Measurements from ENCODE around the gene TLR5.

Gene TLR5

DNA sequence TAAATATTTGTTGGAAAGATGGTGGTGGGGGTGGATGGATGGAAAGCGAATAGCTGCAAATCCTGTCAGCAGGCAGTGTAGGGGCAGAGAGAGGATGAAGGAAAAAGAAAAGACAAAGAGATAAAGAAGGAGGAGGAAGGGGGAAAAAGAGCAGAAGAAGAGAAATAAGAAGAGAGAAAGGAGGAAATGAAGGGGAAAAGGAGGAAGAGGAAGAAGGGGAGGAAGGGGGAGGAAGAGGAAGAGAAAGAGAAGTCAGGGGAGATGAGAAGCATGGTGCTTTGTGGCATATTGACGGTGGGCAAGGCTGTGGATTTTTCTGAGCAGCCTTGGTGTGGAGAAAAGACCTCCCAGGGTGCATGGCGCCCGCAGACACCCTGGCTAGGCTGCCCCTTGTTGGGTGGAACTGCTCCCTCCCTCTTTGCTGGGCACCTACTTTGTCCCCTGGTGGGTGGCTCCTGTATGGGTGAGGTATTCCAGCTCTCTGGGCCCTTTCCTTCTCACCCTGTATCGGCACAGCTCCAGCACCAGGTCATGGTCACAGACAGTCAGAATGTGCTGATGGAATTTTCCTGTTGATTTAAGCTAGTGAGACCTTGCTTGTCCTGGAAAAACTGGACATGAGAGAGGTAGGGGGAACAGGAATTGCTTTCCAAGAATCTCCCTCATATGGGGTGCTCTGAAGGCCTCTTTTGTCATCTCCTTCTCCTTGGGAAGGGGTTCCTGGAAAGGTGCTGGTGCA lies 45.7 kb upstream of the TLR5 start:
- no peaks in the 10 kb centered on the region for H3K79me2 ChIP-seq (ENCODE audit: insufficient read depth, low read length)
- no peak overlapping the region for H3K4me2 ChIP-seq (ENCODE audit: low read length)
- no peak overlapping the region for H3K4me3 ChIP-seq (ENCODE audit: low read depth, low read length, poor library complexity, severe bottlenecking)
- no peaks in the 10 kb centered on the region for H3K9me2 ChIP-seq (ENCODE audit: low read depth, low read length)
- H3F3A ChIP-seq (ENCODE audit: insufficient read depth, low read length) = no peaks in the 10 kb centered on the region
- H2AFZ ChIP-seq (ENCODE audit: low read length) = no peak overlapping the region
- TF ChIP-seq, protein P1, sequence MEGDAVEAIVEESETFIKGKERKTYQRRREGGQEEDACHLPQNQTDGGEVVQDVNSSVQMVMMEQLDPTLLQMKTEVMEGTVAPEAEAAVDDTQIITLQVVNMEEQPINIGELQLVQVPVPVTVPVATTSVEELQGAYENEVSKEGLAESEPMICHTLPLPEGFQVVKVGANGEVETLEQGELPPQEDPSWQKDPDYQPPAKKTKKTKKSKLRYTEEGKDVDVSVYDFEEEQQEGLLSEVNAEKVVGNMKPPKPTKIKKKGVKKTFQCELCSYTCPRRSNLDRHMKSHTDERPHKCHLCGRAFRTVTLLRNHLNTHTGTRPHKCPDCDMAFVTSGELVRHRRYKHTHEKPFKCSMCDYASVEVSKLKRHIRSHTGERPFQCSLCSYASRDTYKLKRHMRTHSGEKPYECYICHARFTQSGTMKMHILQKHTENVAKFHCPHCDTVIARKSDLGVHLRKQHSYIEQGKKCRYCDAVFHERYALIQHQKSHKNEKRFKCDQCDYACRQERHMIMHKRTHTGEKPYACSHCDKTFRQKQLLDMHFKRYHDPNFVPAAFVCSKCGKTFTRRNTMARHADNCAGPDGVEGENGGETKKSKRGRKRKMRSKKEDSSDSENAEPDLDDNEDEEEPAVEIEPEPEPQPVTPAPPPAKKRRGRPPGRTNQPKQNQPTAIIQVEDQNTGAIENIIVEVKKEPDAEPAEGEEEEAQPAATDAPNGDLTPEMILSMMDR (IDR thresholded peaks at IDR 0.05; ENCODE audit: low read length) = no peak
- no peak for TF ChIP-seq EZH2 (IDR thresholded peaks at IDR 0.05; ENCODE audit: borderline replicate concordance, low read length)
- H3K9ac ChIP-seq (ENCODE audit: low read length) = no peak overlapping the region
- no peaks in the 10 kb centered on the region for H3K4me1 ChIP-seq (ENCODE audit: insufficient read depth, low read length, severe bottlenecking)
- no peaks in the 10 kb centered on the region for H4K20me1 ChIP-seq (ENCODE audit: insufficient read depth, low read length)
- H3K9me3 ChIP-seq (ENCODE audit: low read length) = no peaks in the 10 kb centered on the region
- H3K27me3 ChIP-seq (ENCODE audit: insufficient read depth, low read length) = no peaks in the 10 kb centered on the region
- H3K36me3 ChIP-seq (ENCODE audit: insufficient read depth, low read length) = no peaks in the 10 kb centered on the region
- H3K27ac ChIP-seq (ENCODE audit: low read depth, low read length, poor library complexity, severe bottlenecking) = no peak overlapping the region

DNA sequence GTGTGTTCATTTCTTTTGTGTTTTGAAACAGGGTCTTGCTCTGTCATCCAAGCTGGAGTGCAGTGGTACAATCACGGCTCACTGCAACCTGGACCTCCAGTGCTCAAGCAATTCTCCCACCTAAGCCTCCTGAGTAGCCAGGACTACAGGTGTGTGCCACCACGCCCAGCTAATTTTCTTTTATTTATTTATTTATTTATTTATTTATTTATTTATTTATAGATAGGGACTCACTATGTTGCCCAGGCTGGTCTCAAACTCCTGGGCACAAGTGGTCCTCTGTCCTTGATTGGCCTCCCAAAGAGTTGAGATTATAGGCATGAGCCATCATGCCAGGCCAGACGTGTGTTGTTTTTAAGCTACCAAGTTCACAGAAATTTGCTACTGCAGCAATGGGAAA lies 43.8 kb upstream of the TLR5 start:
- no peak overlapping the region for H2AFZ ChIP-seq (ENCODE audit: low read length)
- no peaks in the 10 kb centered on the region for H3K9me3 ChIP-seq (ENCODE audit: low read length)
- H3K4me2 ChIP-seq (ENCODE audit: low read length) = no peak overlapping the region
- H3F3A ChIP-seq (ENCODE audit: insufficient read depth, low read length) = no peaks in the 10 kb centered on the region
- H3K27ac ChIP-seq (ENCODE audit: low read depth, low read length, poor library complexity, severe bottlenecking) = no peak overlapping the region
- no peak overlapping the region for H3K9ac ChIP-seq (ENCODE audit: low read length)
- no peaks in the 10 kb centered on the region for H3K79me2 ChIP-seq (ENCODE audit: insufficient read depth, low read length)
- no peaks in the 10 kb centered on the region for H4K20me1 ChIP-seq (ENCODE audit: insufficient read depth, low read length)
- H3K27me3 ChIP-seq (ENCODE audit: insufficient read depth, low read length) = no peaks in the 10 kb centered on the region
- H3K4me3 ChIP-seq (ENCODE audit: low read depth, low read length, poor library complexity, severe bottlenecking) = no peak overlapping the region
- H3K9me2 ChIP-seq (ENCODE audit: low read depth, low read length) = no peaks in the 10 kb centered on the region
- no peaks in the 10 kb centered on the region for H3K4me1 ChIP-seq (ENCODE audit: insufficient read depth, low read length, severe bottlenecking)
- TF ChIP-seq, protein P1 (IDR thresholded peaks at IDR 0.05; ENCODE audit: low read length) = no peak
- TF ChIP-seq EZH2 (IDR thresholded peaks at IDR 0.05; ENCODE audit: borderline replicate concordance, low read length) = no peak
- no peaks in the 10 kb centered on the region for H3K36me3 ChIP-seq (ENCODE audit: insufficient read depth, low read length)

DNA sequence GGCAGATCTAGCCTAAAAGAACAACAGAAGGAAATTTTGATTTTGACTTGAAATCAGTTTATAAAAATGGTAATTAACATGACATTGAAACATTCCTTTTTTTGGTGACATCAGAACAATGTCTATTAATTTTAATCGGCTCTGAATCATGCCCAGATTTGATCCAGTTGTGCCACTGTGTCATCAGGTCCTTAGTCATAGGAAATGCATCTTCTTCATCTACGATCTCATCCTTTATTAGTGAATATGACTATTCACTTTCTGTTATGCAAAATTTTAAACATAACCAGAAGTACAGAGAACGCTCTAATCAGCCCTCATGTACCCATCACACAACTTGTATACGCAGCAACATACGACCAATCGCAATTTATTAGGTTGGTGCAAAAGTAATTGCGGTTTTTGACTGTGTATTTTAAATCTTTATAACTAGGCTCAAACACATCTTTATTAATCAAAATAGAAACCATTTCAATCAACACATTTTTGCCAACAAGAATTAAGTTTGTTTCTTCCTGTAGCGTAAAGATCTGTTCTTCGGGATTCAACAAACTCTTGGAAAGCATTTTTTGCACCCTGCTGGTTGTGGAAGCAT lies 40.3 kb upstream of the TLR5 start:
- Histone ChIP-seq H3K36me3 (ENCODE audit: insufficient read depth, low read length) (no peaks in the 10 kb centered on the region), H2AFZ (ENCODE audit: low read length) (no peak overlapping the region), H4K20me1 (ENCODE audit: insufficient read depth, low read length) (no peaks in the 10 kb centered on the region), H3K9ac (ENCODE audit: low read length) (no peak overlapping the region), H3K27me3 (ENCODE audit: insufficient read depth, low read length) (no peaks in the 10 kb centered on the region), H3K27ac (ENCODE audit: low read depth, low read length, poor library complexity, severe bottlenecking) (no peak overlapping the region), H3K4me3 (ENCODE audit: low read depth, low read length, poor library complexity, severe bottlenecking) (no peak overlapping the region), H3K4me1 (ENCODE audit: insufficient read depth, low read length, severe bottlenecking) (no peaks in the 10 kb centered on the region), H3K9me3 (ENCODE audit: low read length) (no peaks in the 10 kb centered on the region), H3K79me2 (ENCODE audit: insufficient read depth, low read length) (no peaks in the 10 kb centered on the region), H3K9me2 (ENCODE audit: low read depth, low read length) (no peaks in the 10 kb centered on the region), H3F3A (ENCODE audit: insufficient read depth, low read length) (no peaks in the 10 kb centered on the region), H3K4me2 (ENCODE audit: low read length) (no peak overlapping the region)
- TF ChIP-seq EZH2 (IDR thresholded peaks at IDR 0.05; ENCODE audit: borderline replicate concordance, low read length) = no peak

Data from OCI-LY1 (cell line).